ENCODE measurements around the gene TAS2R1.

- TF ChIP-seq, protein P1, sequence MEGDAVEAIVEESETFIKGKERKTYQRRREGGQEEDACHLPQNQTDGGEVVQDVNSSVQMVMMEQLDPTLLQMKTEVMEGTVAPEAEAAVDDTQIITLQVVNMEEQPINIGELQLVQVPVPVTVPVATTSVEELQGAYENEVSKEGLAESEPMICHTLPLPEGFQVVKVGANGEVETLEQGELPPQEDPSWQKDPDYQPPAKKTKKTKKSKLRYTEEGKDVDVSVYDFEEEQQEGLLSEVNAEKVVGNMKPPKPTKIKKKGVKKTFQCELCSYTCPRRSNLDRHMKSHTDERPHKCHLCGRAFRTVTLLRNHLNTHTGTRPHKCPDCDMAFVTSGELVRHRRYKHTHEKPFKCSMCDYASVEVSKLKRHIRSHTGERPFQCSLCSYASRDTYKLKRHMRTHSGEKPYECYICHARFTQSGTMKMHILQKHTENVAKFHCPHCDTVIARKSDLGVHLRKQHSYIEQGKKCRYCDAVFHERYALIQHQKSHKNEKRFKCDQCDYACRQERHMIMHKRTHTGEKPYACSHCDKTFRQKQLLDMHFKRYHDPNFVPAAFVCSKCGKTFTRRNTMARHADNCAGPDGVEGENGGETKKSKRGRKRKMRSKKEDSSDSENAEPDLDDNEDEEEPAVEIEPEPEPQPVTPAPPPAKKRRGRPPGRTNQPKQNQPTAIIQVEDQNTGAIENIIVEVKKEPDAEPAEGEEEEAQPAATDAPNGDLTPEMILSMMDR (optimal IDR thresholded peaks at IDR 0.05 in 1 of 3, IDR thresholded peaks at IDR 0.05 in 1 of 3, conservative IDR thresholded peaks at IDR 0.05 in 1 of 3; ENCODE audit: extremely low read depth in 1 of 3, insufficient read depth in 2 of 3, low read length in 3 of 3): no peak
- no peak for TF ChIP-seq EZH2 (IDR thresholded peaks at IDR 0.05; ENCODE audit: low read length)
Observed at GRCh38 chr5:9646843-9647242, 16.7 kb upstream of the TAS2R1 start.
